ENCODE results near the gene IL17RE. TPM values are rescaled to one million over a fixed set of nuclear protein-coding genes. Genes with fewer than 3 reads are reported as not detected.

IL17RE gene, protein sequence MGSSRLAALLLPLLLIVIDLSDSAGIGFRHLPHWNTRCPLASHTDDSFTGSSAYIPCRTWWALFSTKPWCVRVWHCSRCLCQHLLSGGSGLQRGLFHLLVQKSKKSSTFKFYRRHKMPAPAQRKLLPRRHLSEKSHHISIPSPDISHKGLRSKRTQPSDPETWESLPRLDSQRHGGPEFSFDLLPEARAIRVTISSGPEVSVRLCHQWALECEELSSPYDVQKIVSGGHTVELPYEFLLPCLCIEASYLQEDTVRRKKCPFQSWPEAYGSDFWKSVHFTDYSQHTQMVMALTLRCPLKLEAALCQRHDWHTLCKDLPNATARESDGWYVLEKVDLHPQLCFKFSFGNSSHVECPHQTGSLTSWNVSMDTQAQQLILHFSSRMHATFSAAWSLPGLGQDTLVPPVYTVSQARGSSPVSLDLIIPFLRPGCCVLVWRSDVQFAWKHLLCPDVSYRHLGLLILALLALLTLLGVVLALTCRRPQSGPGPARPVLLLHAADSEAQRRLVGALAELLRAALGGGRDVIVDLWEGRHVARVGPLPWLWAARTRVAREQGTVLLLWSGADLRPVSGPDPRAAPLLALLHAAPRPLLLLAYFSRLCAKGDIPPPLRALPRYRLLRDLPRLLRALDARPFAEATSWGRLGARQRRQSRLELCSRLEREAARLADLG
- 0.56 and 1.2 TPM in 2 replicates for total RNA-seq

DNA sequence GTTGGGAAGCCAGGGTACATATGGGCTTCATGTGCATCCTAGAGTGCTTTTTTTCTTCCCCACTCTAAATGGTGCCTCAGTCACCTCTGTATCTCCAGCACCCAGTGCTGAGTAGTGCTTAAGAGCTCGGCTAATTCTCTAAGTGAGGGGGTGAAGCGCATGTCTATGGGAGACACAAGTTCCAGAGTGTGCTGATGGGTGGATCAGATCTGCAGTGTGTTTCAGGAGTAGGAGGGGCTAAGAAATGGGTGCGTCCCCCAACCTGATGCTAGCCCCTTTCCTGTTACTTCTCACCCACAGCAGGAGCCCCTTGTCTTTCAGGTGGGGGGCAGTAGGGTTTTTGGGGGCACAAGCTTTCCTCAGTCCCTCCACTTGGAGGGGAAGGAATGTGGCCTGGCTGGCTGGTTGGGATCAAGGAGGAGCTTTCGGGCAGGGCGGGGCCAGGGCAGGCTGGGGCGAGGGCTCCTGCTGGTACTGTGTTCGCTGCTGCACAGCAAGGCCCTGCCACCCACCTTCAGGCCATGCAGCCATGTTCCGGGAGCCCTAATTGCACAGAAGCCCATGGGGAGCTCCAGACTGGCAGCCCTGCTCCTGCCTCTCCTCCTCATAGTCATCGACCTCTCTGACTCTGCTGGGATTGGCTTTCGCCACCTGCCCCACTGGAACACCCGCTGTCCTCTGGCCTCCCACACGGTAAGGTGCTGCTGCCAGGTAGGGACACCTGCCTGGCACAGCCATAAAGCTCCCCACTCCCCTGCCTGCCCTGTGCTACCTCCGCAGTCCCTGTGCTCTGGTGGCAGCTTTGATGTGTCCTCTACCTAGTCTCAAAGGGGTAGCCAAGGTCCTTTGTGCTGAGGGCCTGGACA lies at the start of gene IL17RE:
IL17RE (plus strand) TSS at position 477 of the 866 bp plus-strand sequence; CDS start at position 562, 85 bp downstream.

GRCh38 chr3:9879830-9880549 lies 22.7 kb upstream of the IL17RE start, which contains the start of gene CIDEC:
TSS of gene CIDEC (minus strand) at chr3:9880253. CDS start at chr3:9878486, 1,767 bp downstream.

DNA sequence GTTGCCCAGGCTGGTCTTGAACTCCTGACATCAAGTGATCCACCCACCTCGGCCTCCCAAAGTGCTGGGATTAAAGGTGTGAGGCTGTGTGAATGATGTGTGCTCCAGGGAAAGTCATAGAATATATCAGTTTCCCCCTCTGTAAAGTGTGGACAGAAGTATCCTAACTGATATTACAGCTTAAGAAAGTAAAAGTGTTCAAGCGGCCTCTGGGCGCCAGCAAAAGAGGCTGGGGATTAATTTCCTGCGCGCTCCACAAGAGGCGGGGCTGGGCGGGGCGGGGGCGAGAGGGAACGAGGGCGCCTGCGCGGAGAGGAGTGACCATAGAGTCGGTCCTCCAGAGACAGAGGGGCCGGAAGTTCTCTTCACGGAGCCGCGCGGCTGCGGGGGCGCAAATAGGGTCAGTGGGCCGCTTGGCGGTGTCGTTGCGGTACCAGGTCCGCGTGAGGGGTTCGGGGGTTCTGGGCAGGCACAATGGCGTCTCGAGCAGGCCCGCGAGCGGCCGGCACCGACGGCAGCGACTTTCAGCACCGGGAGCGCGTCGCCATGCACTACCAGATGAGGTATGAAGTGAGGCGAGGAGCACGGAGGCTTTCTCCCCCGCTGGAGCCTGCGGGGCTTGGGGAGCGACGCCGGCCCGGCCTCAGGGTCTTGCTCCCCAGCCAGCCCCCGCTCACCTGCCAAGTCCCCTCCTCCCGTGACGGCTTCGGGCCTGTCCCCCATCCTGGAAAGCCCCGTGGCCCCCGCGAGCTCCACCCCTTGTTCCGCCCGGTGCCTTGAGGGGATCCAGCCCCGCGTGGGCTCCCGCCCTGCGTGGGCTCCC lies 12.2 kb upstream of the IL17RE start, which contains the start of gene JAGN1:
JAGN1 (plus strand) TSS at position 362 of the 823 bp plus-strand sequence; CDS start at position 475, 113 bp downstream.

GRCh38 chr3:9916734-9917680 lies 14.4 kb downstream of the IL17RE start, which contains the start of gene IL17RC:
TSS of gene IL17RC (plus strand) at chr3:9917098. CDS start at chr3:9917316, 218 bp downstream.

DNA sequence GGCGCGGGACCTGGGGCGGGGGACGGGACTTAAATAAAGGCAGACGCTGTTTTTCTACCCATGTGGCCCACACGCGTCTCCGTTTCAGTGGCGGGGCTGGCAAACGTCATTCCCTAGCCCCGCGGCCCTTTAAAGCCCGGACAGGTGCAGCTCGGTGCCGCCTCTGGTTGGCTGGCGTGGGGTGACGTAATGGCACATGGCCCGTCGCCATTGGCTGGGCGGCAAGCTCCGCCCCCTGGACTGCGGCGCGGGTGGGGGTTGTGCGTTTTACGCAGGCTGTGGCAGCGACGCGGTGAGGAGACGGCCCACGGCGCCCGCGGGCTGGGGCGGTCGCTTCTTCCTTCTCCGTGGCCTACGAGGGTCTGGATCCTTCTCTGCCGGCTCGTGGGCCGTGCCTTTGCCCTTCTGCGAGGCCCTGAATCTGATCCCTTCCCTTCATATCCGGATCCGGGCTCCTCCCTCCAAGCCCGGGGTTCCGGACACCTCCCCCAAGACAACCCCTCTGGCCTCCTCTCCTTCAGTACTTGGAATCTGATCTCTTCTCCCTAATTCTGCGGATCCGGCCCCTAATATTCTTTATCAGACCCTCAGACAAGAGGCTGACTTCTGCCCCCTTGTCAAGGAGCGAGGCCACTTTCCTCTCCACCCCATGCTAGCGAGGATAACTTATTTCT lies 31.1 kb downstream of the IL17RE start, which contains the start of gene CRELD1:
CRELD1 (plus strand) TSS at position 274 of the 674 bp plus-strand sequence. CDS start 605 bp downstream, outside the sequence.

GRCh38 chr3:9951962-9952805 lies 49.5 kb downstream of the IL17RE start, which contains the start of gene PRRT3:
TSS of gene PRRT3 (minus strand) at chr3:9952408. CDS start at chr3:9950115, 2,293 bp downstream.

Other genes starting within 250 kb of the IL17RE start
- gene CPNE9, start 199.0 kb upstream of the IL17RE start, total RNA-seq, result 0.19 TPM in 1 of 2 replicates, not detected in the other
- gene BRPF1, start 171.1 kb upstream of the IL17RE start, total RNA-seq, result 11.6 and 19.0 TPM in 2 replicates
- gene OGG1, start 152.9 kb upstream of the IL17RE start, total RNA-seq, result 13.2 and 15.9 TPM in 2 replicates
- gene CAMK1, start 132.9 kb upstream of the IL17RE start, total RNA-seq, result 34.4 and 49.1 TPM in 2 replicates
- 44.8 and 65.2 TPM in 2 replicates for gene TADA3, start 110.4 kb upstream of the IL17RE start, total RNA-seq
- gene ARPC4, start 109.8 kb upstream of the IL17RE start, total RNA-seq, result 238 and 387 TPM in 2 replicates
- 8.4 and 12.7 TPM in 2 replicates for gene TTLL3, start 92.6 kb upstream of the IL17RE start, total RNA-seq
- 22.8 and 28.0 TPM in 2 replicates for gene RPUSD3, start 58.8 kb upstream of the IL17RE start, total RNA-seq
- gene CIDEC, start 22.6 kb upstream of the IL17RE start, total RNA-seq, result under 0.01 TPM in 1 of 2 replicates, not detected in the other
- gene JAGN1, start 12.2 kb upstream of the IL17RE start, total RNA-seq, result 27.3 and 38.3 TPM in 2 replicates
- 24.5 and 27.6 TPM in 2 replicates for gene IL17RC, start 14.2 kb downstream of the IL17RE start, total RNA-seq
- 23.6 and 77.0 TPM in 2 replicates for gene CRELD1, start 31.0 kb downstream of the IL17RE start, total RNA-seq
- gene PRRT3, start 49.6 kb downstream of the IL17RE start, total RNA-seq, result 1.2 and 2.0 TPM in 2 replicates
- gene EMC3, start 84.0 kb downstream of the IL17RE start, total RNA-seq, result 53.9 and 58.3 TPM in 2 replicates
- gene FANCD2, start 123.6 kb downstream of the IL17RE start, total RNA-seq, result 6.2 and 31.2 TPM in 2 replicates
- not detected in 2 replicates for gene FANCD2OS, start 205.4 kb downstream of the IL17RE start, total RNA-seq
- 126 and 153 TPM in 2 replicates for gene BRK1, start 212.8 kb downstream of the IL17RE start, total RNA-seq
- gene VHL, start 238.9 kb downstream of the IL17RE start, total RNA-seq, result 31.9 and 42.2 TPM in 2 replicates